Skeletal muscle tissue (tissue), 4 donors: ENCODE results near the gene INVS. TPM values are rescaled to one million over a fixed set of nuclear protein-coding genes. Genes with fewer than 3 reads are reported as not detected.
"Not testable (repeated sequence)": the region's sequence is repeated elsewhere in the genome, so short reads cannot be mapped to it uniquely, and the experiment has no call there.

Experiments
- H3K27ac ChIP-seq: one replicate; pipeline ENCODE4 v1.7.0; 2013; ENCODE audit warnings: mild to moderate bottlenecking, low read depth, low read length, inconsistent platforms
- H3K27me3 ChIP-seq, 3 donors: one replicate each; pipeline ENCODE4 v1.7.0; 2013; ENCODE audit warnings: low read length in 3 of 3; ENCODE audit not compliant: control insufficient read depth in 3 of 3, insufficient read depth in 3 of 3
- H3K36me3 ChIP-seq, 3 donors: one replicate each; pipeline ENCODE4 v1.7.0; 2013; ENCODE audit warnings: low read length in 3 of 3; ENCODE audit not compliant: control insufficient read depth in 3 of 3, insufficient read depth in 3 of 3
- H3K4me1 ChIP-seq, 3 donors: one replicate each; pipeline ENCODE4 v1.7.0; 2013; ENCODE audit warnings: low read length in 3 of 3, mild to moderate bottlenecking in 3 of 3; ENCODE audit not compliant: control insufficient read depth in 3 of 3, insufficient read depth in 3 of 3
- H3K4me3 ChIP-seq, 3 donors: one replicate each; pipeline ENCODE4 v1.7.0; 2013; ENCODE audit warnings: low read length in 3 of 3
- H3K9ac ChIP-seq, 3 donors: one replicate each; pipeline ENCODE4 v1.7.0; 2013; ENCODE audit warnings: low read length in 3 of 3, mild to moderate bottlenecking in 3 of 3, moderate library complexity in 2 of 3, low read depth in 1 of 3
- H3K9me3 ChIP-seq, 3 donors: one replicate each; pipeline ENCODE4 v1.7.0; 2013; ENCODE audit warnings: low read length in 3 of 3; ENCODE audit not compliant: control insufficient read depth in 3 of 3
- total RNA-seq: library from RNA; depleted of rRNA; stranded (reverse); fragments of >200 nt; gene quantifications from one replicate; pipeline ENCODE4 v1.2.3, GENCODE V29; 2014
- donor health status: Osteomylitis.

INVS gene
- total RNA-seq, 1 donor from 2014 or later: 24.0 TPM

DNA sequence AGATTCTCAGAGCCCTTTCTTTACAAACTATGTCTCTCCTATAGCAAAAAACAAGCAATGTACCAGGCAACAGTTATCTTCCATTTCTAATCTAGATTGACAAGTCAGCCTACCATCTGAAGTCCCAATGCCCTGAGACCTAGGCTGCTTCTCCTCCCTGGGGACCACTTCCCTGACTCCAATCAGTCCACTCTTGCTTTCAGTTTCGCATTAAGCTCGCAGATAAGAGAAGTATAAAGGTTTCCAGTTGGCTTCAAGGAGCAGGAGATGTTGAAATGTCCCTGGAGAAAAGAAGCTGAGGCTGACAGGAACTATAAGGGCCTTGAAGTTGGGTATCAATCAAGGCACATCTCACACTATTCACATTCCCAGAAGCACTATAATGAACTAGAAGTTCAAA is 32.5 kb upstream of the INVS start:
- no peaks in the 10 kb centered on the region for H3K27me3 ChIP-seq
- no peaks in the 10 kb centered on the region for H3K36me3 ChIP-seq
- H3K4me3 ChIP-seq: no peak overlapping the region
- peaks cover 0 to 3% (median 0%) of the 10 kb centered on the region in 3 donors for H3K4me1 ChIP-seq
- no peaks in the 10 kb centered on the region for H3K9me3 ChIP-seq
- H3K27ac ChIP-seq: no peak overlapping the region
- no peak overlapping the region for H3K9ac ChIP-seq

DNA sequence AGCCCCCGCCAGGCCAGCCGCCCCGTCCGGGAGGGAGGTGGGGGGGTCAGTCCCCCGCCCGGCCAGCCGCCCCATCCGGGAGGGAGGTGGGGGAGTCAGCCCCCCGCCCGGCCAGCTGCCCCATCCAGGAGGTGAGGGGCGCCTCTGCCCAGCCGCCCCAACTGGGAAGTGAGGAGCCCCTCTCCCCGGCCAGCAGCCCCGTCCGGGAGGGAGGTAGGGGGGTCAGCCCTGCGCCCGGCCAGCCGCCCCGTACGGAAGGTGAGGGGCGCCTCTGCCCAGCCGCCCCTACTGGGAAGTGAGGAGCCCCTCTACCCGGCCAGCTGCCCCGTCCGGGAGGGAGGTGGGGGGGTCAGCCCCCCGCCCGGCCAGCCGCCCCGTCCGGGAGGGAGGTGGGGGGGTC is 31.1 kb upstream of the INVS start:
- not testable (repeated sequence) for H3K36me3 ChIP-seq, H3K27me3 ChIP-seq, H3K27ac ChIP-seq, H3K4me1 ChIP-seq, H3K4me3 ChIP-seq, H3K9ac ChIP-seq, H3K9me3 ChIP-seq

DNA sequence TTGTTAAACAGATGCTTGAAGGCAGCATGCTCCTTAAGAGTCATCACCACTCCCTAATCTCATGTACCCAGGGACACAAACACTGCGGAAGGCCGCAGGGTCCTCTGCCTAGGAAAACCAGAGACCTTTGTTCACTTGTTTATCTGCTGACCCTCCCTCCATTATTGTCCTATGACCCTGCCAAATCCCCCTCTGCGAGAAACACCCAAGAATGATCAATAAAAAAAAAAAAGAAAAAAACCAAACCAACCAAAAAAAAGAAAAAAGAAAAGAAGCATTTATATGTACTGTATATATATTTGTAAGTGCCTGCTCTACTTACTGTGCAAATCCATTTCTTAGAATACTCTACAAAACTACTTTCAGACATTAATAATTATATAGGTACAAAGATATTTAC is 30.0 kb upstream of the INVS start:
- not testable (repeated sequence) for H3K27ac ChIP-seq, H3K9ac ChIP-seq, H3K36me3 ChIP-seq, H3K27me3 ChIP-seq, H3K4me1 ChIP-seq, H3K9me3 ChIP-seq, H3K4me3 ChIP-seq

DNA sequence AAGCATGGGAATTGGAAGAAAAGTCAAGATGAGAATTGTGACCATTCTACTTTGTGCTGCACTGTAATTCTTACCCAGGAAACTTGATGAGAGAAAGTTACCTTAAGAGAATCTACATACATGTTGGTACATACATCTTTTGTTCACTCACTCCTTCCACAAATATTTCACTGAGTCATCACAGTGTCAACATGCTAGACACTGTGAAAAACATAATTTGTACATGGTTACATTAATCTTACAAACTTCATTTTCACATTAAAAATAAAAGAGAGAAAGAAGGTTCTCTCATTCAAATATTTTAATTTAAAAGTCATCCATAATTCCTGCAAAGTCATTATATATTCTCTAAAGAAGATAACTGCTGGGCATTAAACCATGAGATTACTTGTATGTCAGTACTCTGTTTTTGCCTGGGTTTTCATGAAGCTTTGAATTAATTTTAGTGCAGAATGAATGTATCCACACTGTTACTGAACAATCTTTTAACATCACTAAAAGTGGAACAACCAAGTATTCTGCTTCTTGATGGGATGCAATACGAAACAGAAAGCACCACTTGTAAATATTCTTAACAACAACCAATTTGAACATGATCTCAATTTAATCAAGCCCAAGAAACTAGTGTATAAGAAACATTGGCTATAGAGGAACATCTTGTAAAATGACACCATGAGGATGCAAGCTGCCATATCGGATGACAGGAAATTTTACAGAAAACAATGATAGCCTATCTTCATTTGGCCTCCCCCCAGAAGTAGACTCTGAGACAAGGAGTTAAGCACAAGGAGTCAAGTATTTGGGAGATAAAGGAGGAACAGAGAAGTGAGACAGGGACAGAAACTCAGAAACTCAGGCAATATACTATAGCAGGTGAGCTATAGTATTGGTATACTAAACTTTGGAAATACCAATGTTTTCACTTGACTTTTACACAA is 28.7 kb upstream of the INVS start:
- no peaks in the 10 kb centered on the region for H3K9me3 ChIP-seq
- no peaks in the 10 kb centered on the region for H3K36me3 ChIP-seq
- peaks cover 0 to 3% (median 0%) of the 10 kb centered on the region in 3 donors for H3K4me1 ChIP-seq
- H3K9ac ChIP-seq: no peak overlapping the region
- no peak overlapping the region for H3K27ac ChIP-seq
- no peak overlapping the region for H3K4me3 ChIP-seq
- H3K27me3 ChIP-seq: no peaks in the 10 kb centered on the region

DNA sequence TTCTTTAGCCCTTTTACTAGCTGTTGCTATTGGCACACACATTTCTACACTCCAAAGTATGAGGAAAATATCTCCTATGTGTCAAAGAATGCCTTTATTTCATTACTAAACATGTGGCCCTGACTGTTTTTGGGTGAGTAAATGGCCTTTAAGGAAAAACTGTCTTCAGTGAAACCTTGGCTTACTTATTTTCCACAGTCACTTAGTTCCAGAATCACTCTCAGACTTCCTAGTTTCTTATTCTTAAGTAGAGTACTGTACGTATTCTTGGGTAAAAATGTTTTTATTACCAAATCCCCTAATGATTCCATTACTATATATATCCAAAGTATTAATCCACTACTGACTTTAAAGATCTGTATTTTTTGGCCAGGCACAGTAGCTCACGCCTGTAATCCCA is 27.8 kb upstream of the INVS start:
- Histone ChIP-seq H3K27me3 (no peaks in the 10 kb centered on the region), H3K9me3 (no peaks in the 10 kb centered on the region), H3K27ac (no peak overlapping the region), H3K4me3 (no peak overlapping the region), H3K36me3 (no peaks in the 10 kb centered on the region), H3K9ac (no peak overlapping the region), H3K4me1 (peaks cover 0 to 3% (median 0%) of the 10 kb centered on the region in 3 donors)

DNA sequence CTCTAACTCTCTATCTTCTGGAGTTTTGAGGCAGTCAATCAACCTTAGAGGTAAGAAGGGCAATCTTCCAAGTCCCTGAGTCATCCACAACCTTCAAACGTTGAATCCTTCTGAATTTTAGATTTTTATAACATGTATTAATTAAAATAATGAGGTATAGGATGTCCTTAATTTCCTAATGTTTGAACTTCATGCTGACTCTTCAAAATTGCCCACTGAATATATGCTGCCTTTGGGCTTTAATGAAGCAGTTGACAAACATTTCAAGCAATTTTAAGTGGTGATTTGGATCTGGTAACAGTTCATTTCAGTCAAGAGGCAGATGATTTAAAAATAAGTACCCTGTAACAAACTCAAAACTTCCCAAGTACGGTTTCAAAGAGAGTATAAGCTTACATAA is 26.2 kb upstream of the INVS start:
- Histone ChIP-seq H3K4me1 (peaks cover 2 to 9% (median 2%) of the 10 kb centered on the region in 3 donors), H3K27me3 (no peaks in the 10 kb centered on the region), H3K9me3 (no peaks in the 10 kb centered on the region), H3K9ac (no peak overlapping the region), H3K4me3 (no peak overlapping the region), H3K27ac (no peak overlapping the region), H3K36me3 (no peaks in the 10 kb centered on the region)

DNA sequence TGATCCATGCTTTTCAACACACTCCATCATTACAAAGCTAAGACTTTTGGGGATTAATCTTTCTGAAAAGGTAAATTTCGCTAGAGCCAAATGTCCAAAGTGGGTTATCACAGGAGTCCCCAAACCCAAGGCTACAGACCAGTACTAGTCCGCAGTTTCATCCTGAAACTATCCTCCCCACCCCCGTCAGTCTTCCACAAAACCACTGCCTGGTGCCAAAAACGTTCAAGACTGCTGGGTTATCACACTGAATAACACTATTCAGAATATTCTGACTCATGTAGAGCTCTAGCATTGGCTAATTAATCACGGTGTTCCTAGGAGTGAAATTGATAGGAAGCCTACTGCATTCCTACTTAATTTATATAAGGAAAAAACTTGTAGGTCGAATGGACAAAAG is 24.9 kb upstream of the INVS start:
- no peak overlapping the region for H3K4me3 ChIP-seq

DNA sequence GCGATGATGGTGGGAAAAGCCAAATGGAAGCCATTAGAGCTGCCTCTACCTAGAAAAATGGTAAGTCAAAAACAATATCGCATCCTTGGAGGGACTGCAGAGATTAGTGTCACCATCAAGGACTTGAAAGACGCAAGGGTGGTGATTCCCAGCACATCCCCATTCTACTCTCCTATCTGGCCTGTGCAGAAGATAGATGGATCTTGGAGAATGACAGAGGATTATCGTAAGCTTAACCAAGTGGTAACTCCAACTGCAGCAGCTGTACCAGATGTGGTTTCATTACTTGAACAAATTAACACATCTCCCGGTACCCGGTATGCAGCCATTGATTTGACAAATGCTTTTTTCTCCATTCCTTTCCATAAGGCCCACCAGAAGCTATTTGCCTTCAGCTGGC is 24.1 kb upstream of the INVS start:
- H3K9ac ChIP-seq: no peak overlapping the region
- no peaks in the 10 kb centered on the region for H3K36me3 ChIP-seq
- no peaks in the 10 kb centered on the region for H3K27me3 ChIP-seq
- peaks cover 2 to 9% (median 2%) of the 10 kb centered on the region in 3 donors for H3K4me1 ChIP-seq
- H3K27ac ChIP-seq: no peak overlapping the region
- H3K4me3 ChIP-seq: no peak overlapping the region
- H3K9me3 ChIP-seq: no peaks in the 10 kb centered on the region

More for the DNA sequence above, 24.9 kb upstream of the INVS start:
- H3K4me1 ChIP-seq: peaks cover 2 to 9% (median 2%) of the 10 kb centered on the region in 3 donors
- no peaks in the 10 kb centered on the region for H3K9me3 ChIP-seq
- no peaks in the 10 kb centered on the region for H3K27me3 ChIP-seq
- H3K9ac ChIP-seq: no peak overlapping the region
- H3K27ac ChIP-seq: no peak overlapping the region
- no peaks in the 10 kb centered on the region for H3K36me3 ChIP-seq

DNA sequence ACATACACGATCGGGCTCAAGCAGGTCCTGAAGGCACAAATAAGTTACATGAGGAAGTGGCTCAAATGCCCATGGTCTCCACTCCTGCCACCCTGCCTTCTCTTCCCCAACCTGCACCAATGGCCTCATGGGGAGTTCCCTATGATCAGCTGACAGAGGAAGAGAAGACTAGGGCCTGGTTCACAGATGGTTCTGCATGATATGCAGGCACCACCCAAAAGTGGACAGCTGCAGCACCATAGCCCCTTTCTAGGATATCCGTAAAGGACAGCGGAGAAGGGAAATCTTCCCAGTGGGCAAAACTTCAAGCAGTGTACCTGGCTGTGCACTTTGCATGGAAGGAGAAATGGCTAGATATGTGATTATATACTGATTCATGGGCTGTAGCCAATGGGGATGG is 22.8 kb upstream of the INVS start:
- H3K9me3 ChIP-seq, H3K36me3 ChIP-seq, H3K27me3 ChIP-seq, H3K27ac ChIP-seq, H3K4me3 ChIP-seq, H3K9ac ChIP-seq, H3K4me1 ChIP-seq: not testable (repeated sequence)

DNA sequence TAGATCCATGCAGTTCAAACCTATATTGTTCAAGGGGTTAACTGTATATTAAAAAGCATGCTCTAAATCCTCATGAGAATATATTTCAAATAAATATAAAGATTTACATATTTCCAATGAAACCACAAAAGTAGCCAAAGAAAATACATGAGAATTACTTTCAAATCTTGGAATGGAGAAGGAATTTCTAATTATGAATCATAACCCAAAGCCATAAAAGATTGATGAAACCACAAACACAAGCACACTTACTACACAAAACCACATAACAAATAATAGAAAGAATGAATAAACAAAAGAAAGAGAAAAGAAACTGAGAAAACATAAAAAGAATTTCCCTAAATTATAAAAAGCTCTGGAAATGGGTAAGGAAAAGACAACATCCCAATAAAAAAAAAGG is 16.3 kb upstream of the INVS start:
- H3K4me3 ChIP-seq: no peak overlapping the region
- H3K9ac ChIP-seq: no peak overlapping the region
- H3K9me3 ChIP-seq: no peaks in the 10 kb centered on the region
- H3K4me1 ChIP-seq: peaks cover 3 to 12% (median 7%) of the 10 kb centered on the region in 3 donors
- no peaks in the 10 kb centered on the region for H3K36me3 ChIP-seq
- no peak overlapping the region for H3K27ac ChIP-seq
- H3K27me3 ChIP-seq: no peaks in the 10 kb centered on the region
